Measurements from ENCODE around the gene HOMER1. TPM values are rescaled to one million over a fixed set of nuclear protein-coding genes. Genes with fewer than 3 reads are reported as not detected.

HOMER1 gene
- total and polyA plus RNA-seq, 2 donors (not counting 1 experiment from before 2014, with no cell fraction given): 3.9 to 6.8 TPM

GRCh38 chr5:79513308-79513703 is 628 bp downstream of the HOMER1 start:
- H3K4me2 ChIP-seq (ENCODE audit: extremely low read depth, insufficient read depth, low read length): peak overlapping the region; percentile 98
- peak overlapping the region; percentile 90 for H3K9ac ChIP-seq (ENCODE audit: insufficient read depth, low read length)
- H3K79me2 ChIP-seq (ENCODE audit: control insufficient read depth, insufficient read depth, low read length): no peaks in the 10 kb centered on the region
- H3K4me3 ChIP-seq (replicated peaks in 1 of 4; ENCODE audit: control extremely low read depth in 1 of 4, insufficient read depth in 1 of 4, low read depth in 3 of 4, low read length in 4 of 4): peak overlapping the region; percentile 77 to 83 (median 81)
- peak overlapping the region; percentile 85 for H3K27ac ChIP-seq (ENCODE audit: insufficient read depth, low read length)
- H3K4me1 ChIP-seq (ENCODE audit: control insufficient read depth, extremely low read depth, insufficient read depth, low read length): peaks cover 6% of the 10 kb centered on the region
- peak; percentile 31 to 32 for DNase-seq (ENCODE audit: low read depth in 2 of 2)
- TF ChIP-seq CTCF (conservative IDR thresholded peaks at IDR 0.05 in 1 of 2, IDR thresholded peaks at IDR 0.05 in 1 of 2; ENCODE audit: low read depth in 1 of 2, low read length in 2 of 2) (no peak), EZH2 (IDR thresholded peaks at IDR 0.05; ENCODE audit: low read length, missing control alignments) (no peak)
- H2AFZ ChIP-seq (ENCODE audit: low read length): peak overlapping the region; percentile 74
- H3K27me3 ChIP-seq (ENCODE audit: control insufficient read depth, insufficient read depth, low read length): no peaks in the 10 kb centered on the region
- H3K36me3 ChIP-seq (ENCODE audit: control insufficient read depth, insufficient read depth, low read length): no peaks in the 10 kb centered on the region
- no peaks in the 10 kb centered on the region for H3K9me3 ChIP-seq (ENCODE audit: control insufficient read depth, insufficient read depth, low read depth, low read length)
- no peaks in the 10 kb centered on the region for H4K20me1 ChIP-seq (ENCODE audit: control insufficient read depth, extremely low read depth, insufficient read depth, low read length)

- Histone ChIP-seq H3K9me3 (ENCODE audit: control insufficient read depth, insufficient read depth, low read depth, low read length) (no peaks in the 10 kb centered on the region), H3K36me3 (ENCODE audit: control insufficient read depth, insufficient read depth, low read length) (no peaks in the 10 kb centered on the region), H3K4me1 (ENCODE audit: control insufficient read depth, extremely low read depth, insufficient read depth, low read length) (peaks cover 6% of the 10 kb centered on the region), H3K27me3 (ENCODE audit: control insufficient read depth, insufficient read depth, low read length) (no peaks in the 10 kb centered on the region), H3K9ac (ENCODE audit: insufficient read depth, low read length) (peak overlapping the region; percentile 4), H3K4me2 (ENCODE audit: extremely low read depth, insufficient read depth, low read length) (peak overlapping the region; percentile 98), H2AFZ (ENCODE audit: low read length) (peak overlapping the region; percentile 74), H3K79me2 (ENCODE audit: control insufficient read depth, insufficient read depth, low read length) (no peaks in the 10 kb centered on the region), H3K4me3 (replicated peaks in 1 of 4; ENCODE audit: control extremely low read depth in 1 of 4, insufficient read depth in 1 of 4, low read depth in 3 of 4, low read length in 4 of 4) (peak overlapping the region; percentile 77 to 83 (median 81)), H4K20me1 (ENCODE audit: control insufficient read depth, extremely low read depth, insufficient read depth, low read length) (no peaks in the 10 kb centered on the region), H3K27ac (ENCODE audit: insufficient read depth, low read length) (no peak overlapping the region)
- TF ChIP-seq EZH2 (IDR thresholded peaks at IDR 0.05; ENCODE audit: low read length, missing control alignments): no peak
- no peak for TF ChIP-seq CTCF (conservative IDR thresholded peaks at IDR 0.05 in 1 of 2, IDR thresholded peaks at IDR 0.05 in 1 of 2; ENCODE audit: low read depth in 1 of 2, low read length in 2 of 2)
- DNase-seq (ENCODE audit: low read depth in 2 of 2): peak; percentile 41 to 54
Measured at GRCh38 chr5:79512471-79513307, 1.2 kb downstream of the HOMER1 start.

DNA sequence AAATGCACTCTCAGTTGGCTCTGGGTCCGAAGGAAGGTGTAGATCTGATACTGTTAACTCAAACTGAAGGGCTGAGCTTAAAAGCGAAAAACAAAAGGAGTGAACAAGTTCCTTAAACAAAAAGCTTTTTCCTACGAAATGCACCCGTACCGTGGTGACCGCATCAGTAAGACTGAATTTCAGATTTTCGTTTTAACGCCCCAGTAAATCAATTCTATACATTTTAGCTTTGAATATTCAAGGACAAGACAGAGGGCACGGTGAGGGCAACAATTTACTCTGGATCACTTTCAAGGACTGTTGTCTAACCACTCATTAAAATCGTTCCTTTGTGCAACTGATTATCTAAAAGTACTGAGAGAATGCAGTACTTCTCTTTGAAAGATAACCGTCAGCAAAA is 1.9 kb downstream of the HOMER1 start:
- H3K36me3 ChIP-seq (ENCODE audit: control insufficient read depth, insufficient read depth, low read length): no peaks in the 10 kb centered on the region
- H3K9ac ChIP-seq (ENCODE audit: insufficient read depth, low read length): no peak overlapping the region
- no peaks in the 10 kb centered on the region for H4K20me1 ChIP-seq (ENCODE audit: control insufficient read depth, extremely low read depth, insufficient read depth, low read length)
- peak overlapping the region; percentile 98 for H3K4me2 ChIP-seq (ENCODE audit: extremely low read depth, insufficient read depth, low read length)
- TF ChIP-seq CTCF (conservative IDR thresholded peaks at IDR 0.05 in 1 of 2, IDR thresholded peaks at IDR 0.05 in 1 of 2; ENCODE audit: low read depth in 1 of 2, low read length in 2 of 2): no peak
- no peak for TF ChIP-seq EZH2 (IDR thresholded peaks at IDR 0.05; ENCODE audit: low read length, missing control alignments)
- H3K4me1 ChIP-seq (ENCODE audit: control insufficient read depth, extremely low read depth, insufficient read depth, low read length): peaks cover 6% of the 10 kb centered on the region
- H3K9me3 ChIP-seq (ENCODE audit: control insufficient read depth, insufficient read depth, low read depth, low read length): no peaks in the 10 kb centered on the region
- no peaks in the 10 kb centered on the region for H3K79me2 ChIP-seq (ENCODE audit: control insufficient read depth, insufficient read depth, low read length)
- no peak overlapping the region for H2AFZ ChIP-seq (ENCODE audit: low read length)
- H3K27ac ChIP-seq (ENCODE audit: insufficient read depth, low read length): no peak overlapping the region
- peak in 1 of 2 donors; percentile 23 for DNase-seq (ENCODE audit: low read depth in 2 of 2)
- H3K27me3 ChIP-seq (ENCODE audit: control insufficient read depth, insufficient read depth, low read length): no peaks in the 10 kb centered on the region
- peak overlapping the region; percentile 77 to 83 (median 81) for H3K4me3 ChIP-seq (replicated peaks in 1 of 4; ENCODE audit: control extremely low read depth in 1 of 4, insufficient read depth in 1 of 4, low read depth in 3 of 4, low read length in 4 of 4)
